Activated T-cell treated with anti-CD3 and anti-CD28 coated beads, Interleukin-2, amount 50 U/mL, for 48 hours (primary cell): ENCODE results near the gene MAML3.
A peak's percentile ranks its signal among the peaks of the same experiment; 100 is the strongest.

Source experiments
- DNase-seq, 2 experiments: peaks; one replicate each; pipeline ENCODE4 v3.0.0-alpha.2; 2020

MAML3 gene

DNA sequence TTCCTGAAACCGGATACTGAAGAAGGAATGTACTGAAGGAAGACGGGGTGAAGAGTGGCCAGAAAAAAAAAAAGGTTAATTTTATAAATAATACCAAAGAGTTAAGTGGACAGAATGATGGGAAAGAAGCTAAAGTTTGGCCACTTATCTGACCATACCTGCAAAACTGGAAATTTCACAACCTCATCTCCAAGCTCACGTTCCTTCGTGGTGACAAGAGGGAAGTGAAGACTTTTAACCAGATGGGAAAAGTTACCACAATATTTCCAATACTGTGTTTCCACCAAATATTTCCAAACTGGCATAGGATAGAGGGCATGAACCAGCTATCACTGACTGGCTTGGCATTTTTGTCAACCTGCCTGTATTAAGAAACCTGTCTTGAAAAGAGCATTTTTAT lies 56.4 kb downstream of the MAML3 start:
- DNase-seq: no peak

DNA sequence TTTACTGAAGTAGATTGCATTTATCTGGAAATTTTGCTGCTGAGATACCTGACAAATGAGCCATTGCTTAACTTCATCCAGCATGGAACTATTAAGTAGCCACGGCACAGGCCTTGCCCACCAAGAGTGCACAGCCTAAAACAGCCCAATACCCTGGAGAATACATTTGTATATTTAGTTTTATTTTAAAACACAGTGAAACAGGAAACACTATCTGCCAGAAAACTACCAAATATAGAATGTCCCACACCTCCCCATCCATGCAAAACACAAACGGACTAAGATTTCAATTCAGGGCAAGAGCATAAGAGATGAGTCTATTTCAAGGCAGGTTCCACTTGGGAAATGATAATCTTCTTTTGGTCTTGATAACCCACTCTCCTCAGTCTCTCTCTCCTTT lies 57.1 kb downstream of the MAML3 start:
- no peak for DNase-seq

DNA sequence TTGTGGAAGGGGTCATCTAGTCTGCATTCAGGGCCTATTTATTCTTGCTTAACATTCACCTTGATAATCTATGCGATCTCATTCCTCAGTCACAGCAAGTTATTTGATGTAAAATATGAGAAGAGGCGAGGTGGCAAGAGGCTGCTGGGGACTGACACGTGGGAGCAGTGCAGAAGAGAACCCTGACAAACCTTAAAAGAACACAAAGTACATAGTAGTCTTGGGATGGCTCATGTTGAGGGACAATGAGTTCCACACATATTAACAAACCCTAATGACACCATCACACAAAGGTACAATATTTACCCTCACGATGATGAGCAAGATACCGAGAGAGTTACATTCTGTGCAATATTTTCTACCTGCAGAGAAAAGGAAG lies 57.5 kb downstream of the MAML3 start:
- DNase-seq: peak; percentile 40 to 43

DNA sequence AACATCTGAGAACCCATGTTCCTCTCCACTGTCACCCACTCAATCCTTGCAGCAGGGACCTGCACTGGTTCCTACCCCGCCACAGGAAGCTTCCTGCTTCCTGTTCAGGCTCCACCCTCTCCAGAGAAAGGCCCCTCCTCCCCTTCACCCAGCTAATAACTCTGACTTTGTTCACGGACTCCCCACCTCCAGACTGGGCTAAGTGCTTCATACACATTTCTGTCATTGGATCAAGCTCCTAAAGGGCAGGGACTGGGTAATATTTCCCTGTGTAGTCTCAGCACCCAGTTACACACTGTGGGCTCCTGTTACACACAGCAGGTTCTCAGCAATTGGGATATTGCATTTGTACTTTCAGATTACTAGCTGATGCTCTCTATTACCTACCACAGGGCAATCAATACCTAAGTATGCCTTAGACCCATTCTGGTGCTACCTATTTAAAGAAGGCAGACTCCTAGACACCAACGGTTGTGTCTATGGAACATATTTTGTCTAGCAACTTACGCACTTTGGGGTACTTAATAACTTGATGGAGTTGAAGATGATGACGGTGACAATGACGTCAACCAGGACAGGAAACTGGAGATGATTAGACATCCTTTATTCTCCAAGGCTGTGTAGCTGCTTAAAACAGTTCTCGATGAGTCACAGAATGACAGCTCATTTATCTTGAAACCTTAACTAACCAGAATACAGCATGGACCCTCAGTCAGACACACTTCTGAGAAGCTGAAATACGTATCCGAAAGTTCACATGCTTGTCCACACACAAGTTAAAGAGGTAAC lies 58.1 kb downstream of the MAML3 start:
- peak; percentile 76 to 77 for DNase-seq

DNA sequence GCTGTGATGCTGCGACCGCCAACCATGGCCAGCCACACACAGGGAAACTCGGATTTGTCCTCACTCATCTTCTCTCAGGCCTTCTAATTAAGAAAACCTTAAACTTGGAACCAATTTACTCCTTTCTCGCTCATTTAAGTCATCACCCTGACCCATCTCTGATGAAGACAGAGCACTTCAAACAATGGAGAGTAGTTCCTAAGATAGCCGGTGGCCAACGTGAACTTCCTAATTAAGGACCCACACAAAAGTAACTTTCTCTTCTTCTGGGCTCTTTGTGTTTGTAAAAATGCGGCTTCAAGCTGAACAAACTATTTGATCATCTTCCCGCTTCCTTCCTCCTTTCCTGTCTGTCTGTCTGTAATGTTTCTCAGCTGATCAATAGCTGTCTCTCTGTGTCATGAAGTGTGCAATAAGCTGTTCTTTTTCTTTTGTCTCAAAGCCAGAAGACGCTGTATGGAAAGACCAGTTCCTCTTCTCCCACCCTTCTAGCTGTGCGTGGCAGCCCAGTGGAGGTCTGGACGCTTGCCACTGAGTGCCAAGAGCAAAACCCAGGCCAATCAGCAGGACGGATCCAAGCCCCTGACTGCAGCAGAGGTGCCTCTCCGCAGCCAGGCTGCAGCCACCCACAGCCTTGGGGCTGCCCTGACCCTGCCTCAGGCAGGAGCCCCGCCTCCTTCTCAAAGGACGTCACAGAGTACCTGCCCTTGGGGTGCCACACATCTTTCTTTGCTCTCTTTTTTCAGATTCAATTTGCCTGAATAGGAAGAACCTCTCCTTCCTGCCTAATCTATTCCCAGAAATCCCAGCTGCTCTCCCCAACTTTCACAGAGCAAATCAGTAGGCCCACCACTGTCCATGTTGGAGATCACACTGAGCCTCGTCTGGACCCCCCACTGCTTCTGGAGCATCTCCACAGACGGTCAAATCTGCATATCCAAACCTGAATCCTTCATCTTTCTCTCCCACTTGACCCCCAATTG lies 59.3 kb downstream of the MAML3 start:
- peak; percentile 70 for DNase-seq

DNA sequence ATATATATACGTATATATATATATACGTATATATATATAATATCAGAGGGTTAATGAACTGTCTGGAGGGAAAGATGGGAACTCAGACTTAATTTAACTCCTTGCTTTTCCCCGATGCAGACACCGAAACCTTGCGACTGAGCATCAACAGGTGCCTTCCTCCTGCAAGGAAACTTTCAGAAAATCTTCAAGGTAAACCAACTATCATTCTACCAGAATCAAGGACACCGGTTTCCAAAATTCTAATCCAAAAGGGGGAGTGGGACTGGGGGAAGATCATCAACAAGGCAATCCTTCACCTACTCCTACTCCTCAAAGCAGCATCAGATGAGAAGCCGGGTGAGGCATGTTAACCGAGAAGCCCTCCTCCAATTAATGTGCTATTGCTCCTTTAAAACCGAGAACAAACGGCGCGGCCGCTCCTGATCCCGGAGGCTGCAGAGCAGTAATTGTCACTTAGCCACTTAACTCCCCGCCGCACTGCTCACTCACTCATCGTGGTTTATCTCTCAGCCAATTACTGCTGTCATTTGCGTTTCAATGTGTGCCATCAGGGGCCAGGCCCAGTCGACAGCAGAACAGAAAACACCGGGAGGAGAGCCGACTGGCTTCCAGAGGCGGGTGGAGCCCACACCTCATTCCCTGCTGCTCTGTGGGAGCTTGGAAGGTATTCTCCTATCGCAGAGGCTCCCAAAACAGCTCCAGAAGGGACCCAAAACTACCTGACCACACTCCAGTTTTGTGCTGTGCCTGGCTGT lies 61.7 kb downstream of the MAML3 start:
- peak in 1 of 2 experiments; percentile 44 for DNase-seq

DNA sequence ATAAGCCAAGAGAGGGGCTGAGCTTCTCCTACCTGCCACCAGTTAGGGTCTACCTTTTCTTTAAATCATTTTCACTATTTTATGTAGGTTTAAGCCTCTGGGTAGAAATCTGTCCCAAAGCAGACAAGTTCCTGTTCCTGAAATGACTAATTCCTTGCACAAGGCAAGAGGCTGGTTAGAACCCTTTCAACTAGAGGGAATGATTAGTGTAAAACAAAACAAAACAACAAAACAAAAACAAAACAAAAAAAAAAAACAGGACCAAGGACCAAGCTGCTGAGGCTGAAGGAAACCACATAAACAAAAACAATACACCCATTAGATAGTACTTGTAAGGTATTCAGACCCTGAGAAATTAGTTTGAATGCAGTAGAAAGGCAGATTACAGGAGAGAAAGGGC lies 62.7 kb downstream of the MAML3 start:
- DNase-seq: no peak

DNA sequence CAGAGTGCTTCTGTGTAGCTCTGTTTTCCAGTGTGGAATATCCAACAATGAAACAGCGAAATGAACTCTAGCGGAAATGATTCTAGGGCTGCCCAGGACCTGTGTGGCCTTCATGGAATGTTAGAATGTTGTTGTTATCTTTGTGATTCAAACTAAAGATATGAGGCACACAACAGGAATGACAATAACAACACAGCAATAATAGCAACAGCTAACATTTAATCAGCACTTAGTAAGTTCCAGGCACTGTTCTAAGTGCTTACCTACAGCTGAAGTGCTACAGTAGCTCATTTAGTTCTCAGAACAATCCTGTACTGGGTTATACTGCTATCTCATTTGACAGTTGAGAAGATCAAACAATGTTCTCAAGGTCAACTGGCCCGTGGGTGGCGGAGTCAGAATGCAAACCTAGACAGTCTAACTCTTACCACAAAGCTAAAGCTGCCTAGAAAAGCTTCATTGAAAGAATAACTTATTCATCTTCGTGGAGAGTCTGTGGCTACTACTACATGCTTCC lies 63.7 kb downstream of the MAML3 start:
- no peak for DNase-seq

DNA sequence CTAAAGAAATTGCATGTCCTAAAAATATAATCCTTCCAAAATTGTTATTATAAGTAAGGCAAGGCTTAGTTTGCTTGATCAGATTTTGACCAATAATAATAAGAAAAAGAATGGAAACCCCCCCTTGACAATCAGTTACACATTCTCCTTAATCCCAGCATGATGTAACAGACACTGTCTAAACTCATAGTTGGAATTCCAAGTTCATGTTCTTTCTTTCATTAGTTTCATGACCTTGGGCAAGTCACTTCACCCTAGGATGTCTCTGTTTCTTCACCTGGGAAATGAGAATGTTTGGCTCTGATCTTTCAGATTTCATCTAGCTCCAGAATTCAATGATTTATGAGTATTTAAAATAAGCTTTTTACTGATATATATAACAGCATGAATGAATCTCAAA lies 64.8 kb downstream of the MAML3 start:
- no peak for DNase-seq

DNA sequence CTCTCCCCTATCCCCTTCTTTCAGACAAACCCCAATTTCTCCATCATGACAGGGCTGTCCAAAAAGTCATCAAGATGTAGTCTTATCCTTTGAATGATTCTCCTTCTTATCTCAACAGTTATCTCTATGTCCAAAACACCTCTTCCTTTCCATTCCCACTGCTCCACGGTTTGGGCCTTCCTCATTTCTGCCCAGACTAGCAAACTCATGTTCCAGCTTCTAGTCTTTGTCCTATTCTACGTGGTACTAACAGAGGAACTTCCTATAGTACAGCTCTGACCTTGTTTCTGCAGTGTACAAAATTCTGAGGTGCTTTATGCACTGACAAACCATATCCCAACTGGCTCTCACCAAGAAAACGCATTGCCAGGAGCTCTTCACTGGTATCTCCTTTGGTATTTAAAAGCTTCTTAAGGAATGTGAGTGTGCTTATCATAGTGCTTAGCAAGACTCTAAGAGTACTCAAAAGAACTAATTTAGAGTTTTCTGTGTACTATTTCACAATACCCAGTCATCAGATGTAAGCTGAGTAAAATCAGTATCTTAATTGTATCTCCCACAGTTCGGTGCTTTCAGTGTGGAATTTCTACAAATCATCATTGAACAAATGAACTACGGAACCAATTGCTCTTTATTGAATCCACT lies 65.5 kb downstream of the MAML3 start:
- no peak for DNase-seq

DNA sequence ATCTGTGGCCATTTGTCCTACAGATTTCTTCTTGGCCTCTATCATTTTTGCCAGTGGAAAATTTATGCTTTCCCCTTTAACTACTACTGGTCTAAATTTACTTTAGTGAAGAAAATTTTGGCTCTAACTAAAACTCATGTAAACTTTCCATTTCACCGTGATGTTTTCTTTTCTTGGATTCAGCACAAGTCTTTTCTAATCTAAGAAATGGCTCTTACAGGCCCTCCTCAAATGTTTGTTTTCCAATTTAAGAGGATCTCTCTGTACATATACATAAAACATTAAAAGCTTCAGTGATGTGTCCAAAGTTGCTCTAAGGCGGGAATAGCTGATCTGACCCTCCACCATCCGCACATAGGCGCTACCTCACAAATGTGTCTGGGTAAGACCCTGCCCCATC lies 68.1 kb downstream of the MAML3 start:
- no peak for DNase-seq

DNA sequence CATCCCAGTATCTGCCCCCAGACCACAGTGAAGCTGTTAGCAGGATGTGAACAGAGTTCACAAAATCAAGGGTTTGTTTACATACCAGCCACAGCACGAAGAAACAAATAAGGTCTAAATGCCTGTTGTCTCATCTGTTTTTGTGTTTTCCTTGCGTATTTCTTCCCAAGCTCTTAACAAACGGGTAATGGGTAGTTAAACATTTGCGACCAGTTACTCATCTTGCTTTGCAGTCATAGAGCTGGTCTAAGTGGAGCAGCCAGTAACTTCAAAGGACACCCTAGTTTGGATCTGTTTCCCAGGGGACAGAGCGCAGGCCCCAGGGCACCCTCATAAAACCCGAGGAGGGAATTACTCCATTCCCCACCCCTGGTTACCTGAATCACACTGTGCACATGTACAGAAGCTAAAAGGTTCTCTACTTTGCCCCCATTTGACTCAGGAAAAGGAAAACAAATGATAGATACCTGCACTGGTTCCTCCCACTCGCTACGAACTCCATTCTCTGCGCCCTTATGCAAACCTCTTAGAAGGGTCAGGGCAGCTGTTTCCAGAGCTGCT lies 68.8 kb downstream of the MAML3 start:
- no peak for DNase-seq

DNA sequence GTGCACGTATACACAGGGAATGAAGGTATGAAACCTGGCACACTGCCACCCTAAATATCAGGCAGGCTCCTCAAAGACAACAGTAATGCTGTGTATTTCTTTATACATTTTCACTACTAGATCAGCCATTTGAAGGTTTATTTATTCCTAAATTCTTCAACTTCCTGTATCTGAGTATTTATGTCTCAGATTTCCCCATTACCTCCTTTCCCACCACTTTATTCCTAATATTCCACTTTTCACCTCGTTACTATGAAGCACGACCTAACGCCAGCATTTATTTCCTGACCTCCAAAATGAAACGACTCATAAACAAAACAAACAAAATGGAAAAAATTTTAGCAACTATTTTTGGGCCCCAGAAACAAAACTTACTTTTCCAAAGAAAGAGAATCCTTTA lies 69.6 kb downstream of the MAML3 start:
- no peak for DNase-seq

DNA sequence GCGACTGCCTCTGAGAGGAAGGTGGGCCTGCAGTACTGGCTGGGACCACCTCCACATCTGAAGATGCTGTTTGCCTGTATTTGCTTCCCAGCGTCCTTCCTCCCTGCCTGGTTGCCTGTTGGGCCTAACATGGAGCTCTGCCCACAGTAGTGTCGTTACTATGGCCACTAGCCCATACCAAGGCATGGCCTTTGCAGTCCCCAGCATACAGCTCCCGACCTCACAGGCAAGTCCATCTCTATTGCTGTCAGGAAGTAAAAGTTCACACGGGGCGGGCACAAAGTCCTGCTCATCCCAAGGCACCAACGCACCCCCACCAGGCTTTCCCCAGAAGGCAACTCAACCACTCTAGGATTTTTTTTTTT lies 71.6 kb downstream of the MAML3 start:
- DNase-seq: no peak

DNA sequence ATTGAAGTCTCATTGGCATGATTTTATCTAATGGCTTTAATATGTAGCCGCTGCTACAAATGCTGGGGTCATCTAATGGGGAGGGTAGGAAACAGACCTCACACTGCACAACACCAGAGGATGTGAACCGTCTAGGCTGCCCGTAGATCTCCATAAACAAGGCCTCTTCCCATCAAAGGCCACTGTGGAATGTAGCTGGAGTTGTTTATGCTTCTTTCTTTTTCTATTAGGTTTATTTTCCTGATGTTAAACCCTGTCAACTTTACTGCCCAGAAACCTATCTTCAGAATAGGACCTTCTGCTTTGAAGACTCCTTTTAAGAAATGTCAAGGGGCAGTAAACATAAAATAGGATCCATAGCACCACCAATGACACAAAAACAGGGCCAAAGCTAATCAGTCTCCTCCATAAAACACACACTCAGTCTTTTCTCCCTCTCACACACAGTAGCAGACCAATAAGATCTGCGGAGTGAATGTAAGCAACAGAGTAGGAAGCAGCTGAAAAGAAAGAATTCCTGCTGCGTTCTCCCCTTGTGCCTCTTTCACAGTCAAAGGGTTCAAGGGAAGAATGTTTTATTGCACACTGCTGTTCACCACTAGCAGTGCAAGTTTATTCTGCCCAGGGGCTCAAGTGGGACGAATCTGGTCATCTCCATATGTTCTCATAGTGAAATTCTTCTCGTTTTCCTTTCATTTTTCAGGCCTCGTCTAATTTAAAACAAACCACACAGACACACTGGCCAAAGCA lies 72.2 kb downstream of the MAML3 start:
- DNase-seq: no peak

DNA sequence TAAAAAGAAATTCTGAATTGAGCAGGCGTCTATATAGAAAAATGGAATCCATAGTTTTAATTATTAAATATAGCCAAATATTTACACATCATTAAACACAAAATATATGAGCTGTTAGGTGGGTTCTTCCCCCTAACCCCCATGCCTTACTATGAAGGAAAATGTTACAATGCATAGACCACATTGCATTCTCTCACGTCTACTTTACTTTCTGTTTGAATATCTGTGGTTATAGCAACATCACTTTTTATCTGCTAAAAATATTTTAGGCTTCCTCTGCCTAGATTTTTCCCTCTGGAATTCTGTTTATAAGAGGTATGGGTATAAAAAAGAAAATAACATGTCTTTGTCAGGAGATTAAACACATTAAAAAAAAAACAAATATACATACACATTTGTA lies 73.1 kb downstream of the MAML3 start:
- no peak for DNase-seq

DNA sequence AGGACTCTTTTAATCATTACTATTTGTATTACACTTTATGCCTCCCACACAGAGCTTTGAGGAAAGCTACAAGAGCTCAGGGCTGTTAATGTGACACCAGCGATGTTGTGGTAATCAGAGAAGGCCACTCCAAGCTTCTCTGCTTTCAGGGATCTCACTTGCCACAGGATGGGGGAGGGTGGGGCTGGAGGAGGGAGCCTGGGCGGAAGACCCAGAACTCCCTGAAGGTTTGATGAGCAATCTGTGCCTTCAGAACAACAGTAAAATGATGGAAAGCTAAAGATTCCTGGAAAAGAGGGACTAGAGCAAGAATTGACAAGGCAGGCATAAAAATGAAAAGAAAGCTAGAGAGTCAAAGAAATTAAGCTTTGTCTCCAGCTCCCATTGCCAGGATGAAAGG lies 75.6 kb downstream of the MAML3 start:
- no peak for DNase-seq

DNA sequence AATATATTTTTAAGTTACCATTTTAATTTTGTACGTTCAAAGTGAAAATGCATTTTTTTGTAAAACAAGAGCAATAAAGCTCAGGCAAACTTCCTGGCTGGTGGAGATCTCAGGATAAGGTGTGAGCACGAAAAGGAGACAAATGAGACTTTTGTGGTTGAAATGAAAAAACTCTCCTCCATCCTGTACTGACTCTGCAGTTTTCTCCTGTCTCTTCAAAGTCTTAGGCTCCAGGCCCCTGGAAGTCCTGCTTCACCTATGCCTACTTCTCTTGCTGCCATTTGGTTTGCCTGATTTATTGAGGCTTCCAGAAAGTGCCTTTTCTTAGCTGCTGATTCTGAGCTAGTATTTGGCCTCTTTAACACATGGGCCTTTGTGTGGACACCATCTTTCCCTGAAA lies 77.7 kb downstream of the MAML3 start:
- DNase-seq: no peak

DNA sequence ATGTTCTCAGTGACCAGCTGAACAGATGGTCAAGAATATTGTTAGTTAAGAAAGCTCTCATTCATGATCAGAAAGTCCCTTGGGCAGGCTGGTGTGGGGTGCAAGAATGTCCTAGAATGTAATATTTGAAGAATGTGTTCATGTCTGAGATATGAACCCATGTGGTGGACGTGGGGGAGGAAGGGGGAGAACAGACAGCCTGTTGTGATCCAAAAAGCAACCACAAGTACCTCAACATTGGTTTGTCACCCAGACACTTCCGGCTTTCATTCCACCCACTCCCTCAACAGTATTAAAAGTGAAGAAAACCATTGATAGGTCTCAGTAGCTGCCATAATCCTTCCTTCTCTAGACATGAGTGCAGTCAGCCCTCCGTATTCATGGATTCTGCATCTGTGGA lies 82.2 kb downstream of the MAML3 start:
- DNase-seq: peak; percentile 65 to 73

DNA sequence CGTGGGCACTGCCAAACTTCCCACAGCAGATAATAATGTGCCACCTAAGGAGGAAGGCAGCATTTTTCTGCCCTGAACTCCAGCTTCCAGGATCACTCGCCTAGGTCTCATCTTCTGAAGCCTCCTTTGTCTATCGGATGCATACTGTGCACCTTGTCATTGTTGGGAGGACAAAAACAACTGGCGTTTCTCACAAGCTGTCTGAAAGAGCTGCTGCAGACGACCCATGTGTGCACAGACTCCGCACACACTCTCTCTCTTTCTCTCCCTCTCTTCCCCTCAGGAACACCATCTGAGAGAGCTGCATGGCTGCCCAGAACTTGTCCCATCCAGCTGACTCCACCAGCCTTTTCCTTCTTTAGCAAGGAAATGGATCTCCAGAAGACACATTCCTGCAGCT lies 83.0 kb downstream of the MAML3 start:
- no peak for DNase-seq

DNA sequence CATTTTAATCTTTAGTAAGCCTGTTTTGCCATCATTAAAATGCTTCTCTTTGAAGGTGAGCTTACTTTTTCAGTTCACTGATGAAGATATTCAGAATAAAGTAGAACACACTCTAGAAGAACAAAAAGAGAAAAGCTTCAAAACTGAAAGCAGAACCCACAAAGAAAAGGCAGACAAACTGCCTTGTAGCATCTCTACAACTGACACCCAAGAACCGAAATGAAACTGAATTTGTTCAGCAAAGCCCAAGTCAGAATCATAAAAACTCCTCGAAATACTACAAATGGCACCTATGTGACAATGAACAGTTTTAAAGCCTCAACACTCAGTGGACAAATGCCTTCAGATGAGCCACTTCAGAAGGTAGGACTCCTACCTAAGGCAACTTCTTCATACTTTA lies 83.6 kb downstream of the MAML3 start:
- DNase-seq: no peak

DNA sequence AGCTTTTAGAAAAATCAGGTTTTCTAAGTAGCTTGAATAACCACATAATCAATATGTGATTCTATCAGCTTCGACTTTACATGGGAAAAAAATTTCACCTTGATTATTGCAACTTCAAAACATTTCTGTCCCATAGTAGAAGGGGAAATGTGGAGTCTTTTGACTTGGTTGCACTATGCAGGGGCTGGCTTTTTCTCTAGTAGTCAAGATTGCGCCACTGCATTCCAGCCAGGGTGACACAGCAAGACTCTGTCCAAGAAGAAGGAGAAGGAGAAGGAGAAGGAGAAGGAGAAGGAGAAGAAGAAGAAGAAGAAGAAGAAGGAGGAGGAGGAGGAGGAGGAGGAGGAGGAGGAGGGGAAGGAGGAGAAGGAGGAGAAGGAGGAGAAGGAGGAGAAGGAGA lies 84.9 kb downstream of the MAML3 start:
- no peak for DNase-seq
